ENCODE measurements around the gene RYR2. TPM values are rescaled to one million over a fixed set of nuclear protein-coding genes. Genes with fewer than 3 reads are reported as not detected.
A peak's percentile ranks its signal among the peaks of the same experiment; 100 is the strongest.

Gene RYR2
- total and polyA plus RNA-seq, 9 of the 15 experiments (the other 6 are each of a cell fraction or from before 2014, with no cell fraction given) = 0.03 to 0.42 (median 0.14) TPM

DNA sequence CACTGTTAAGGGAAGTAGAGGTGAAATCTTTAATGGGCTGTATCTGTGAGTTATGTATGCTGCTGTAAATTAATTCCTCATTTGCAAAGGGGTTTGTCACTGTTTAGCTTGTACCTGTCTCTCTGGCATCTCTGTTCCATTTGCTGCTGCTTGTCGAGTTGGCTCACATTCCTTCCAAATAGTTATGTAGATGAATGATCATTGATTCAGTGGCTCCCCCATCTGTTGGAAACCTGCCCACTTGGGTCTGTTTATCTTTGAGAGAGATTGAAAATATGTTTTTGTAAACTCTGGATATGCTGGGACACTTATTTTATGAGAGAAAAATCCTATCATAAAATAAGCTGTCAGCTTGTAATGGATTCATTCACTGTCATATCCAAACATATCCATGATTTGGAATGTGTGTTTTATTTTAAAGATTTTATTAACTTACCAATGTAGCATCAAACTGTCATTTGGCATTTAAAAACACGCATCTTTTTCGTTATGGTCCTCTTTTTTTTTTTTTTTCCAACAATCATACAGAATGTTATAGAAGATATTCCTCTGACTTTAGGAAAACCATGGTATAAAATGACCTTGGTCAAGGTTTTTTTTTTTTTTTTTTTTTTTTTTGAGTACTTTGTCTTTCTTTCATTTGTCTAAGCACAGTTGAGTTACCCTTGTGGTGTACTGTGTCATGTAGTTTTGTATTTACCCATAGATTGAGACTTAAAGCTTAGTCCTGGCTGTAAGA is 3.5 kb downstream of the RYR2 start (continued):
- TF ChIP-seq, protein P1, sequence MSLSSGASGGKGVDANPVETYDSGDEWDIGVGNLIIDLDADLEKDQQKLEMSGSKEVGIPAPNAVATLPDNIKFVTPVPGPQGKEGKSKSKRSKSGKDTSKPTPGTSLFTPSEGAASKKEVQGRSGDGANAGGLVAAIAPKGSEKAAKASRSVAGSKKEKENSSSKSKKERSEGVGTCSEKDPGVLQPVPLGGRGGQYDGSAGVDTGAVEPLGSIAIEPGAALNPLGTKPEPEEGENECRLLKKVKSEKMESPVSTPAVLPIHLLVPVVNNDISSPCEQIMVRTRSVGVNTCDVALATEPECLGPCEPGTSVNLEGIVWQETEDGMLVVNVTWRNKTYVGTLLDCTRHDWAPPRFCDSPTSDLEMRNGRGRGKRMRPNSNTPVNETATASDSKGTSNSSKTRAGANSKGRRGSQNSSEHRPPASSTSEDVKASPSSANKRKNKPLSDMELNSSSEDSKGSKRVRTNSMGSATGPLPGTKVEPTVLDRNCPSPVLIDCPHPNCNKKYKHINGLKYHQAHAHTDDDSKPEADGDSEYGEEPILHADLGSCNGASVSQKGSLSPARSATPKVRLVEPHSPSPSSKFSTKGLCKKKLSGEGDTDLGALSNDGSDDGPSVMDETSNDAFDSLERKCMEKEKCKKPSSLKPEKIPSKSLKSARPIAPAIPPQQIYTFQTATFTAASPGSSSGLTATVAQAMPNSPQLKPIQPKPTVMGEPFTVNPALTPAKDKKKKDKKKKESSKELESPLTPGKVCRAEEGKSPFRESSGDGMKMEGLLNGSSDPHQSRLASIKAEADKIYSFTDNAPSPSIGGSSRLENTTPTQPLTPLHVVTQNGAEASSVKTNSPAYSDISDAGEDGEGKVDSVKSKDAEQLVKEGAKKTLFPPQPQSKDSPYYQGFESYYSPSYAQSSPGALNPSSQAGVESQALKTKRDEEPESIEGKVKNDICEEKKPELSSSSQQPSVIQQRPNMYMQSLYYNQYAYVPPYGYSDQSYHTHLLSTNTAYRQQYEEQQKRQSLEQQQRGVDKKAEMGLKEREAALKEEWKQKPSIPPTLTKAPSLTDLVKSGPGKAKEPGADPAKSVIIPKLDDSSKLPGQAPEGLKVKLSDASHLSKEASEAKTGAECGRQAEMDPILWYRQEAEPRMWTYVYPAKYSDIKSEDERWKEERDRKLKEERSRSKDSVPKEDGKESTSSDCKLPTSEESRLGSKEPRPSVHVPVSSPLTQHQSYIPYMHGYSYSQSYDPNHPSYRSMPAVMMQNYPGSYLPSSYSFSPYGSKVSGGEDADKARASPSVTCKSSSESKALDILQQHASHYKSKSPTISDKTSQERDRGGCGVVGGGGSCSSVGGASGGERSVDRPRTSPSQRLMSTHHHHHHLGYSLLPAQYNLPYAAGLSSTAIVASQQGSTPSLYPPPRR (CRISPR knock-in tag; IDR thresholded peaks at IDR 0.05; ENCODE audit: borderline replicate concordance) = no peak
- TF ChIP-seq LARP7 (IDR thresholded peaks at IDR 0.05) = no peak
- TF ChIP-seq ZNF23 (CRISPR knock-in tag; IDR thresholded peaks at IDR 0.05) = no peak
- TF ChIP-seq, protein P2, sequence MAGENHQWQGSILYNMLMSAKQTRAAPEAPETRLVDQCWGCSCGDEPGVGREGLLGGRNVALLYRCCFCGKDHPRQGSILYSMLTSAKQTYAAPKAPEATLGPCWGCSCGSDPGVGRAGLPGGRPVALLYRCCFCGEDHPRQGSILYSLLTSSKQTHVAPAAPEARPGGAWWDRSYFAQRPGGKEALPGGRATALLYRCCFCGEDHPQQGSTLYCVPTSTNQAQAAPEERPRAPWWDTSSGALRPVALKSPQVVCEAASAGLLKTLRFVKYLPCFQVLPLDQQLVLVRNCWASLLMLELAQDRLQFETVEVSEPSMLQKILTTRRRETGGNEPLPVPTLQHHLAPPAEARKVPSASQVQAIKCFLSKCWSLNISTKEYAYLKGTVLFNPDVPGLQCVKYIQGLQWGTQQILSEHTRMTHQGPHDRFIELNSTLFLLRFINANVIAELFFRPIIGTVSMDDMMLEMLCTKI (IDR thresholded peaks at IDR 0.05; ENCODE audit: partially characterized antibody) = no peak
- TF ChIP-seq, protein P3, sequence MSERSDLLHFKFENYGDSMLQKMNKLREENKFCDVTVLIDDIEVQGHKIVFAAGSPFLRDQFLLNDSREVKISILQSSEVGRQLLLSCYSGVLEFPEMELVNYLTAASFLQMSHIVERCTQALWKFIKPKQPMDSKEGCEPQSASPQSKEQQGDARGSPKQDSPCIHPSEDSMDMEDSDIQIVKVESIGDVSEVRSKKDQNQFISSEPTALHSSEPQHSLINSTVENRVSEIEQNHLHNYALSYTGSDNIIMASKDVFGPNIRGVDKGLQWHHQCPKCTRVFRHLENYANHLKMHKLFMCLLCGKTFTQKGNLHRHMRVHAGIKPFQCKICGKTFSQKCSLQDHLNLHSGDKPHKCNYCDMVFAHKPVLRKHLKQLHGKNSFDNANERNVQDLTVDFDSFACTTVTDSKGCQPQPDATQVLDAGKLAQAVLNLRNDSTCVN (CRISPR knock-in tag; IDR thresholded peaks at IDR 0.05) = no peak
- TF ChIP-seq, protein P4, sequence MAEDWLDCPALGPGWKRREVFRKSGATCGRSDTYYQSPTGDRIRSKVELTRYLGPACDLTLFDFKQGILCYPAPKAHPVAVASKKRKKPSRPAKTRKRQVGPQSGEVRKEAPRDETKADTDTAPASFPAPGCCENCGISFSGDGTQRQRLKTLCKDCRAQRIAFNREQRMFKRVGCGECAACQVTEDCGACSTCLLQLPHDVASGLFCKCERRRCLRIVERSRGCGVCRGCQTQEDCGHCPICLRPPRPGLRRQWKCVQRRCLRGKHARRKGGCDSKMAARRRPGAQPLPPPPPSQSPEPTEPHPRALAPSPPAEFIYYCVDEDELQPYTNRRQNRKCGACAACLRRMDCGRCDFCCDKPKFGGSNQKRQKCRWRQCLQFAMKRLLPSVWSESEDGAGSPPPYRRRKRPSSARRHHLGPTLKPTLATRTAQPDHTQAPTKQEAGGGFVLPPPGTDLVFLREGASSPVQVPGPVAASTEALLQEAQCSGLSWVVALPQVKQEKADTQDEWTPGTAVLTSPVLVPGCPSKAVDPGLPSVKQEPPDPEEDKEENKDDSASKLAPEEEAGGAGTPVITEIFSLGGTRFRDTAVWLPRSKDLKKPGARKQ (CRISPR knock-in tag; IDR thresholded peaks at IDR 0.05) = no peak
- TF ChIP-seq, protein P5, sequence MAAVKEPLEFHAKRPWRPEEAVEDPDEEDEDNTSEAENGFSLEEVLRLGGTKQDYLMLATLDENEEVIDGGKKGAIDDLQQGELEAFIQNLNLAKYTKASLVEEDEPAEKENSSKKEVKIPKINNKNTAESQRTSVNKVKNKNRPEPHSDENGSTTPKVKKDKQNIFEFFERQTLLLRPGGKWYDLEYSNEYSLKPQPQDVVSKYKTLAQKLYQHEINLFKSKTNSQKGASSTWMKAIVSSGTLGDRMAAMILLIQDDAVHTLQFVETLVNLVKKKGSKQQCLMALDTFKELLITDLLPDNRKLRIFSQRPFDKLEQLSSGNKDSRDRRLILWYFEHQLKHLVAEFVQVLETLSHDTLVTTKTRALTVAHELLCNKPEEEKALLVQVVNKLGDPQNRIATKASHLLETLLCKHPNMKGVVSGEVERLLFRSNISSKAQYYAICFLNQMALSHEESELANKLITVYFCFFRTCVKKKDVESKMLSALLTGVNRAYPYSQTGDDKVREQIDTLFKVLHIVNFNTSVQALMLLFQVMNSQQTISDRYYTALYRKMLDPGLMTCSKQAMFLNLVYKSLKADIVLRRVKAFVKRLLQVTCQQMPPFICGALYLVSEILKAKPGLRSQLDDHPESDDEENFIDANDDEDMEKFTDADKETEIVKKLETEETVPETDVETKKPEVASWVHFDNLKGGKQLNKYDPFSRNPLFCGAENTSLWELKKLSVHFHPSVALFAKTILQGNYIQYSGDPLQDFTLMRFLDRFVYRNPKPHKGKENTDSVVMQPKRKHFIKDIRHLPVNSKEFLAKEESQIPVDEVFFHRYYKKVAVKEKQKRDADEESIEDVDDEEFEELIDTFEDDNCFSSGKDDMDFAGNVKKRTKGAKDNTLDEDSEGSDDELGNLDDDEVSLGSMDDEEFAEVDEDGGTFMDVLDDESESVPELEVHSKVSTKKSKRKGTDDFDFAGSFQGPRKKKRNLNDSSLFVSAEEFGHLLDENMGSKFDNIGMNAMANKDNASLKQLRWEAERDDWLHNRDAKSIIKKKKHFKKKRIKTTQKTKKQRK (IDR thresholded peaks at IDR 0.05; ENCODE audit: borderline replicate concordance, low read depth, low read length) = no peak
- no peak for TF ChIP-seq TCFL5 (CRISPR knock-in tag; conservative IDR thresholded peaks at IDR 0.05)
- TF ChIP-seq ZFX (CRISPR knock-in tag; IDR thresholded peaks at IDR 0.05) = no peak
- TF ChIP-seq RAD21 (CRISPR knock-in tag; conservative IDR thresholded peaks at IDR 0.05 in 1 of 2, IDR thresholded peaks at IDR 0.05 in 1 of 2) = peak; percentile 31 to 46; a peak in 2 of 4 replicates
- TF ChIP-seq, protein P6, sequence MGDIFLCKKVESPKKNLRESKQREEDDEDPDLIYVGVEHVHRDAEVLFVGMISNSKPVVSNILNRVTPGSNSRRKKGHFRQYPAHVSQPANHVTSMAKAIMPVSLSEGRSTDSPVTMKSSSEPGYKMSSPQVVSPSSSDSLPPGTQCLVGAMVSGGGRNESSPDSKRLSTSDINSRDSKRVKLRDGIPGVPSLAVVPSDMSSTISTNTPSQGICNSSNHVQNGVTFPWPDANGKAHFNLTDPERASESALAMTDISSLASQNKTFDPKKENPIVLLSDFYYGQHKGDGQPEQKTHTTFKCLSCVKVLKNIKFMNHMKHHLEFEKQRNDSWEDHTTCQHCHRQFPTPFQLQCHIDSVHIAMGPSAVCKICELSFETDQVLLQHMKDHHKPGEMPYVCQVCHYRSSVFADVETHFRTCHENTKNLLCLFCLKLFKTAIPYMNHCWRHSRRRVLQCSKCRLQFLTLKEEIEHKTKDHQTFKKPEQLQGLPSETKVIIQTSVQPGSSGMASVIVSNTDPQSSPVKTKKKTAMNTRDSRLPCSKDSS (IDR thresholded peaks at IDR 0.05; ENCODE audit: low read depth, partially characterized antibody) = no peak
